Measurements from ENCODE around the gene KCNQ5. TPM values are rescaled to one million over a fixed set of nuclear protein-coding genes. Genes with fewer than 3 reads are reported as not detected.

The KCNQ5 gene
- total RNA-seq, 6 experiments from 2014 or later = 16.3 to 35.5 (median 20.2) TPM

DNA sequence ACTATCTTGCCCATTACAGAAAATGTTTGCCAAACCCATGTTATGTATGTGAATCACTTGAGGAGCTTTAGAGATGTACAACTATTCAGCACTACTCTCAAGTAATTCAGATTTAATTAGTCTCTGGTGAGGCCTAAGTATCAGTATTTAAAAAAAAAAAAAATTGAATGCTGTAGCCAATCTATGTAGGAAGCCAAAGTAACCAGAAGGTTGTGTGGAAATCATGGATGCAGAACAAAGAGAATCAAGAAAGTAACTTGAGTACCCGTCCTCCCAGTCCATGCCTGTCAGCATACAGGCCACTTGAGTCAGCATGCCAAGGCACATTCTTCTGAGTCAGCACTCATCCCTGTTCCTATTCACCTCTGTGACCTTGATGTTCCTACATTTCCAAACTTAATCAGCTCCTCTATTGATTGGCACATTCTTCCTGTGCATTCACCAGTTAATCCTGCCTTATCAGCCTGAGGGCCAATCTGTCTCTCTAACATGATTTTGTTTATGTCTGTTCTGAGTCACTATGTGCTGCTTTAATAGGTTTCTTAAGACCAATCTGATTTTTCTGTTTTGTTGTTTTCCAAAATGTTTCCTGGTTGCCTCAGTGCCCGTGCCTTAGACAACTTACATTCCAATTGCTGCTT is 165.6 kb downstream of the KCNQ5 start:
- DNase-seq = peak; percentile 88
- peak overlapping the region; percentile 94 for H3K27ac Mint-ChIP-seq
- peak overlapping the region; percentile 73 for H3K4me3 Mint-ChIP-seq
- H3K27me3 Mint-ChIP-seq (ENCODE audit: insufficient read depth) = peaks cover 1% of the 10 kb centered on the region; the same call in 1 of the 2 replicates
- TF ChIP-seq, protein P1, sequence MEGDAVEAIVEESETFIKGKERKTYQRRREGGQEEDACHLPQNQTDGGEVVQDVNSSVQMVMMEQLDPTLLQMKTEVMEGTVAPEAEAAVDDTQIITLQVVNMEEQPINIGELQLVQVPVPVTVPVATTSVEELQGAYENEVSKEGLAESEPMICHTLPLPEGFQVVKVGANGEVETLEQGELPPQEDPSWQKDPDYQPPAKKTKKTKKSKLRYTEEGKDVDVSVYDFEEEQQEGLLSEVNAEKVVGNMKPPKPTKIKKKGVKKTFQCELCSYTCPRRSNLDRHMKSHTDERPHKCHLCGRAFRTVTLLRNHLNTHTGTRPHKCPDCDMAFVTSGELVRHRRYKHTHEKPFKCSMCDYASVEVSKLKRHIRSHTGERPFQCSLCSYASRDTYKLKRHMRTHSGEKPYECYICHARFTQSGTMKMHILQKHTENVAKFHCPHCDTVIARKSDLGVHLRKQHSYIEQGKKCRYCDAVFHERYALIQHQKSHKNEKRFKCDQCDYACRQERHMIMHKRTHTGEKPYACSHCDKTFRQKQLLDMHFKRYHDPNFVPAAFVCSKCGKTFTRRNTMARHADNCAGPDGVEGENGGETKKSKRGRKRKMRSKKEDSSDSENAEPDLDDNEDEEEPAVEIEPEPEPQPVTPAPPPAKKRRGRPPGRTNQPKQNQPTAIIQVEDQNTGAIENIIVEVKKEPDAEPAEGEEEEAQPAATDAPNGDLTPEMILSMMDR (IDR thresholded peaks at IDR 0.05) = no peak
- peaks cover 62% of the 10 kb centered on the region for H3K4me1 Mint-ChIP-seq (ENCODE audit: low read depth)
- H3K9me3 Mint-ChIP-seq = no peaks in the 10 kb centered on the region
- peaks cover 21% of the 10 kb centered on the region for H3K36me3 Mint-ChIP-seq (ENCODE audit: low read depth)

DNA sequence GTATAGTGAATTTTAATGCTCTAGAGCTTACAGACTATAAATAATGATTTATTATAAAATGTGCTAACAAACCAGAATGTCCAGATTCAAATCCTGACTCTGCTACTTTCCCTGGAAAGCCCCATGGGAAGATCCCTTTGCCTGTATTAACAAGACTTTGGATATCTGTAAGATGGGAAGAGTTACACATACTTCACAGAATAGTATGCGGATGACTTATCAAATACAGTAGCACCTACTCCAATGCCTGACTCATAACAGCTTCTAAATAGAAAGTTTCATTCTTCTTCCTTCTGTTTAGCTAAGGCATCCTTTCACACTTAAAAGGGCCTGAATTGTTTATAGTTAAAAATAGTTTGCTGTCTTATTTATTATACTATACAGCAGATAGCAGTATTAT is 166.3 kb downstream of the KCNQ5 start:
- peak; percentile 85 for DNase-seq
- peaks cover 57% of the 10 kb centered on the region for H3K4me1 Mint-ChIP-seq (ENCODE audit: low read depth)
- H3K9me3 Mint-ChIP-seq = no peaks in the 10 kb centered on the region
- H3K4me3 Mint-ChIP-seq = peak overlapping the region; percentile 73
- H3K27me3 Mint-ChIP-seq (ENCODE audit: insufficient read depth) = peaks cover 1% of the 10 kb centered on the region; the same call in 1 of the 2 replicates
- peaks cover 21% of the 10 kb centered on the region for H3K36me3 Mint-ChIP-seq (ENCODE audit: low read depth)
- peak overlapping the region; percentile 94 for H3K27ac Mint-ChIP-seq
- TF ChIP-seq, protein P1 (IDR thresholded peaks at IDR 0.05) = no peak

DNA sequence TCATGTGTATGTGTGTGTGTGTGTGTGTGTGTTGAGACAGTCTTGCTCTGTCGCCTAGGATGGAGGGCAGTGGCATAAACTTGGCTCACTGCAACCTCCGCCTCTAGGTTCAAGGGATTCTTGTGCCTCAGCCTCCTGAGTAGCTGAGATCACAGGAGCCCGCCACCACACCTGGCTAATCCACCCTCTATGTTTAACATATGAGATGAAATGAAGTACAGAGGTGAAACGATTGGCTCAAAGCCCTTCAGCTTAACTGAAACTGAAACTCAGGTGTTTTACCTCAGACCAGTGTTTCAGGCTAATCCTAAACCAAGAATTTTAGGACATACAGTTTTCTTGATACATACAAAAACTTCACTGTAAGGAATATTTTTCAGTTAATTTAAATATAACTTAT is 167.3 kb downstream of the KCNQ5 start:
- no peak overlapping the region for H3K4me3 Mint-ChIP-seq
- peaks cover 47% of the 10 kb centered on the region for H3K4me1 Mint-ChIP-seq (ENCODE audit: low read depth)
- peaks cover 21% of the 10 kb centered on the region for H3K36me3 Mint-ChIP-seq (ENCODE audit: low read depth)
- H3K27ac Mint-ChIP-seq = no peak overlapping the region
- DNase-seq = no peak
- TF ChIP-seq, protein P1 (IDR thresholded peaks at IDR 0.05) = no peak
- H3K27me3 Mint-ChIP-seq (ENCODE audit: insufficient read depth) = peaks cover 1% of the 10 kb centered on the region; the same call in 1 of the 2 replicates
- H3K9me3 Mint-ChIP-seq = no peaks in the 10 kb centered on the region

DNA sequence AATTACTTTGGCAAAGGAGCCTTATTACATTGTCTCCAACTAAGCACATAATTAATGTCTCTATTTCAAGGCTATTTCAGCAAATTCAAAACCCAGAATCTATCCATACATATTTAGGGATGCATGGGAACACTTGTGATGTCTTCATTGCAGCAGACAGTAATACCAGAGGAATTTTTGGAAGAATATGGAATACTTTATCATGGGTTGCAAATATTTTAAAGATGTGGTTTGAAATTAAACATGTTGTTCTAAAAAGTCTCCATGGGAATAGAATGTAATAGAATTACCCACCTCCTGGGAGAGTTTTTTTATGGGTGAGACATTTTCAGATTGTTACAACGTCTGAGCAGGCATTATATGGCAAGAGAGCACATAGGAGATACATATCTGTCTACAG is 170.8 kb downstream of the KCNQ5 start:
- DNase-seq = no peak
- Mint-ChIP-seq H3K9me3 (no peaks in the 10 kb centered on the region), H3K4me3 (no peak overlapping the region), H3K36me3 (ENCODE audit: low read depth) (peaks cover 11% of the 10 kb centered on the region), H3K27me3 (ENCODE audit: insufficient read depth) (peaks cover 1% of the 10 kb centered on the region; the same call in 1 of the 2 replicates), H3K4me1 (ENCODE audit: low read depth) (peaks cover 24% of the 10 kb centered on the region), H3K27ac (no peak overlapping the region)
- TF ChIP-seq, protein P1 (IDR thresholded peaks at IDR 0.05) = no peak

- peaks cover 11% of the 10 kb centered on the region for H3K36me3 Mint-ChIP-seq (ENCODE audit: low read depth)
- peaks cover 18% of the 10 kb centered on the region for H3K4me1 Mint-ChIP-seq (ENCODE audit: low read depth)
- TF ChIP-seq, protein P1 (IDR thresholded peaks at IDR 0.05) = no peak
- DNase-seq = no peak
- H3K4me3 Mint-ChIP-seq = no peak overlapping the region
- H3K9me3 Mint-ChIP-seq = no peaks in the 10 kb centered on the region
- no peak overlapping the region for H3K27ac Mint-ChIP-seq
- H3K27me3 Mint-ChIP-seq (ENCODE audit: insufficient read depth) = peaks cover 1% of the 10 kb centered on the region; the same call in 1 of the 2 replicates
Measured at GRCh38 chr6:72793641-72794395, 172.0 kb downstream of the KCNQ5 start.

Measured in HFFc6 (cell line).